ENCODE results near the gene RAB10. TPM values are rescaled to one million over a fixed set of nuclear protein-coding genes. Genes with fewer than 3 reads are reported as not detected.
A peak's percentile ranks its signal among the peaks of the same experiment; 100 is the strongest.

Gene RAB10
- total and polyA plus RNA-seq, 3 donors from 2014 or later, result 74.8 to 112 (median 96.8) TPM

DNA sequence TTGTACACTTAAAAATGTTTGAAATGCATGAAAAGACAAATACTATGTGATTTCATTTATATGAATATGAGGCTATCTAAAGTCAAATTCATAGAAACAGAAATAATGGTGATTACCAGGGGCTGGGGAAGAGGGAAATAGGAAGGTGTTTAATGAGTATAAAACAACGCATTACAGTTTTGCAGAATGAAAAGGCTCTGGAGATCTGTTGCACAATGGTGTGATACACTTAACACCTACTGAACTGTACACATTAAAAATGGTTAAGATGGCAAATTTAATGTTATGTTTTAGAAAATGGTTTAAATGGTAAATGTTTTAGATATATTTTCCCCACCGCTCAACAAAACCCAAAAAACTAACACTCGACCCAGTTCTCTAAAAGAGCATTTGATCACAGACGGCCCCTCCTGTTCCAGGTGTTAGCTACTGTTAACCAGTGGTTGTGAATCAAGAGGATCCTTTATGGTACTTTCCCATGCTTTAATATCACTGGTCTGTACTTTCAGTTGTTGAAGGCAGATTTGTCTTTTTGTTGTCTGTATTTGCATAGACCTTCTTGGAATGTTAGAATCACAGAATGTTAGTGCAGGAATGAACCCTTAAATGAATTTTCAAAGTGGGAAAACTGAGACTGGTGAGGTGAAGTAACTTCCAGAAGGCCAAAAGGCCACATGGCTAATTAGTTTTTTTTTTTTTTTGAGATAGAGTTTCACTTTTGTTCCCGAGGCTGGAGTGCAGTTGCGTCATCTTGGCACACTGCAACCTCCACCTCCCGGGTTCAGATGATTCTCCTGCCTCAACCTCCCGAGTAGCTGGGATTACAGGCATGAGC, 10.2 kb downstream of the RAB10 start:
- Histone ChIP-seq H3K36me3 (ENCODE audit: low read depth, missing control alignments) (no peaks in the 10 kb centered on the region), H3K4me1 (peaks cover 9% of the 10 kb centered on the region), H3K27ac (no peak overlapping the region), H3K27me3 (no peaks in the 10 kb centered on the region), H3K9me3 (no peaks in the 10 kb centered on the region), H3K4me3 (no peak overlapping the region)
- WGBS, 2 donors, result 50 to 53% methylated on average over 8 of the region's 8 CpGs
- TF ChIP-seq, protein P1, sequence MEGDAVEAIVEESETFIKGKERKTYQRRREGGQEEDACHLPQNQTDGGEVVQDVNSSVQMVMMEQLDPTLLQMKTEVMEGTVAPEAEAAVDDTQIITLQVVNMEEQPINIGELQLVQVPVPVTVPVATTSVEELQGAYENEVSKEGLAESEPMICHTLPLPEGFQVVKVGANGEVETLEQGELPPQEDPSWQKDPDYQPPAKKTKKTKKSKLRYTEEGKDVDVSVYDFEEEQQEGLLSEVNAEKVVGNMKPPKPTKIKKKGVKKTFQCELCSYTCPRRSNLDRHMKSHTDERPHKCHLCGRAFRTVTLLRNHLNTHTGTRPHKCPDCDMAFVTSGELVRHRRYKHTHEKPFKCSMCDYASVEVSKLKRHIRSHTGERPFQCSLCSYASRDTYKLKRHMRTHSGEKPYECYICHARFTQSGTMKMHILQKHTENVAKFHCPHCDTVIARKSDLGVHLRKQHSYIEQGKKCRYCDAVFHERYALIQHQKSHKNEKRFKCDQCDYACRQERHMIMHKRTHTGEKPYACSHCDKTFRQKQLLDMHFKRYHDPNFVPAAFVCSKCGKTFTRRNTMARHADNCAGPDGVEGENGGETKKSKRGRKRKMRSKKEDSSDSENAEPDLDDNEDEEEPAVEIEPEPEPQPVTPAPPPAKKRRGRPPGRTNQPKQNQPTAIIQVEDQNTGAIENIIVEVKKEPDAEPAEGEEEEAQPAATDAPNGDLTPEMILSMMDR (IDR thresholded peaks at IDR 0.05), result no peak
- no peak for TF ChIP-seq POLR2A (IDR thresholded peaks at IDR 0.05)
- peak; percentile 50 for DNase-seq
- intact Hi-C loops (cut with DNase I; ENCODE audit: low total_unique reads), result no loop called here

DNA sequence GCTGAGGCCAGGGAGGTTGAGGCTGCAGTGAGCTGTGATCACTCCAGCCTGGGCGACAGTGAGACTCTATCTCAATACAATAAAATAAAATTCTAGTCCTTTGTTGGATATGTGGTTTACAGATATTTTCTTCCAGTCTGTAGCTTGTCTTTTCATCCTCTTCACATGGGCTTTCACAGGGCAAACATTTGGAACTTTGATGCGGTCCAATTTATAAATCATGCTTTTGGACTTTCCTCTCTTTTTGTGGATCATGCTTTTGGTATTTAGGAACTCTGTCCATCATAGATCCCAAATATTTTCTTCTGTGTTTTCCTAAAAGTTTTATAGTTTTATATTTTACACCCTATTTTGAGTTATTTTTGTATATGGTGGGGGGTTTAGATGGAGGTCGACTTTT, 14.9 kb downstream of the RAB10 start:
- no peak for DNase-seq
- Histone ChIP-seq H3K36me3 (ENCODE audit: low read depth, missing control alignments) (no peaks in the 10 kb centered on the region), H3K9me3 (no peaks in the 10 kb centered on the region), H3K4me3 (no peak overlapping the region), H3K4me1 (peaks cover 18% of the 10 kb centered on the region), H3K27ac (no peak overlapping the region), H3K27me3 (no peaks in the 10 kb centered on the region)
- intact Hi-C loops (cut with DNase I; ENCODE audit: low total_unique reads), result no loop called here
- WGBS, 2 donors, result 83 to 90% methylated on average over 3 of the region's 3 CpGs
- TF ChIP-seq, protein P1 (IDR thresholded peaks at IDR 0.05), result no peak
- no peak for TF ChIP-seq POLR2A (IDR thresholded peaks at IDR 0.05)

DNA sequence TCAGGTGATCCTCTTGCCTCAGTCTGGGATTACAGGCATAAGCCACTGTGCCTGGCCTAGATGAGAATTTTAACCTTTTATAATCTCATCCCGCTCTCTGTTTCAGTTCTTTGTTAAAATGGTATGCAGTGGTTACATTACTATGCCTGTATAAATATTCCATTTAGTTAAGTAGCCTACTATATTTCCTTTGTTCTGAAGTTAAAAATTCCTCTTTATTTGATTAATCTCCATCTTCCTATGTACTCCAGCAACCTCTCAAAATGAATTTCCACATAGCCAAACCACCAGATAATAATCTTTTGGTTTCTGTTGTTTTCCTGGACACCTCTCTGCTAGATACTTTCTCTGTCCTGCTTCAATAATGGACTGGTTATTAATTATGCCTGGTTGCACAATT, 15.8 kb downstream of the RAB10 start:
- Histone ChIP-seq H3K4me1 (peaks cover 9% of the 10 kb centered on the region), H3K9me3 (no peaks in the 10 kb centered on the region), H3K4me3 (no peak overlapping the region), H3K36me3 (ENCODE audit: low read depth, missing control alignments) (no peaks in the 10 kb centered on the region), H3K27me3 (no peaks in the 10 kb centered on the region), H3K27ac (no peak overlapping the region)
- 90 to 95% methylated on average over 1 of the region's 1 CpG for WGBS, 2 donors
- no peak for DNase-seq
- TF ChIP-seq, protein P1 (IDR thresholded peaks at IDR 0.05), result no peak
- TF ChIP-seq POLR2A (IDR thresholded peaks at IDR 0.05), result no peak
- intact Hi-C loops (cut with DNase I; ENCODE audit: low total_unique reads), result no loop called here

DNA sequence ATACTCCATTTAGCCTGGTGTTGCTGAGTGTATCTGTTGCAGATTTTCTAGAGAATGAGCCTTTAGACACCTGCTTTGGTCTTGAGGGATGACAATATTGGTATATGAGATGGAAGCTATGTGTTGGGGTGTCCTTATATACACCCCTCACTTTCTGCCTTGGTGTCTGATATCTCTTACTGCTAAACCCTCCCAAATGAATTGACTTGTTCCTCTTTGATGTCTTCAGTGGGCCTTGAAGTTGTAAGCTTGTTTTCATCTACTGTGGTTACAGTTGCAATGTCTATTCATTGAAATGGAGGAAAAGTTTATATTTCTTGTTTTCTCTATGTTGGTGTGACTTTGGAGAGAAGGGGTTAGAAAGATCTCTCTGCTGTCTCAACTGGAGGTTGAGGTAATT, 18.9 kb downstream of the RAB10 start:
- H3K4me3 ChIP-seq, result no peak overlapping the region
- H3K9me3 ChIP-seq, result no peaks in the 10 kb centered on the region
- DNase-seq, result no peak
- peaks cover 17% of the 10 kb centered on the region for H3K4me1 ChIP-seq
- TF ChIP-seq, protein P1 (IDR thresholded peaks at IDR 0.05), result no peak
- no peak for TF ChIP-seq POLR2A (IDR thresholded peaks at IDR 0.05)
- intact Hi-C loops (cut with DNase I; ENCODE audit: low total_unique reads), result no loop called here
- H3K27ac ChIP-seq, result peak overlapping the region; percentile 4 to 58
- no peaks in the 10 kb centered on the region for H3K27me3 ChIP-seq
- H3K36me3 ChIP-seq (ENCODE audit: low read depth, missing control alignments), result no peaks in the 10 kb centered on the region
